DOHH2 (cell line): Measurements from ENCODE around the gene TF.

ENCODE experiments used
- H3F3A ChIP-seq: fragments of 200-600 bp; sonication (generic), shearing (Covaris generic); 2 replicates; pipeline ENCODE4 v1.6.0; 2016; ENCODE audit warnings: antibody characterized with exemption, mild to moderate bottlenecking; ENCODE audit not compliant: control insufficient read depth, insufficient read depth
- H3K27ac ChIP-seq: fragments of 200-600 bp; sonication (generic); 2 replicates; pipeline ENCODE4 v1.5.1; 2014; ENCODE audit warnings: low read depth, mild to moderate bottlenecking, low read length, moderate library complexity
- H3K27me3 ChIP-seq: fragments of 200-600 bp; sonication (generic); 2 replicates; pipeline ENCODE4 v1.6.1; 2014; ENCODE audit warnings: mild to moderate bottlenecking, low read length, mixed read lengths; ENCODE audit not compliant: control insufficient read depth
- H3K36me3 ChIP-seq: fragments of 200-600 bp; sonication (generic); 2 replicates; pipeline ENCODE4 v1.6.1; 2014; ENCODE audit warnings: mild to moderate bottlenecking, low read length, moderate library complexity, mixed read lengths; ENCODE audit not compliant: control insufficient read depth
- H3K4me1 ChIP-seq: fragments of 200-600 bp; sonication (generic); 2 replicates; pipeline ENCODE4 v1.6.1; 2014; ENCODE audit warnings: mild to moderate bottlenecking, low read length, mixed read lengths; ENCODE audit not compliant: control insufficient read depth
- H3K4me2 ChIP-seq: fragments of 200-600 bp; sonication (generic); 2 replicates; pipeline ENCODE4 v1.6.0; 2014; ENCODE audit warnings: mild to moderate bottlenecking, low read length, moderate library complexity
- H3K4me3 ChIP-seq: fragments of 200-600 bp; sonication (generic); 2 replicates; pipeline ENCODE4 v1.5.1; 2014; ENCODE audit warnings: mild to moderate bottlenecking, low read length, mixed read lengths
- H3K79me2 ChIP-seq: fragments of 200-600 bp; sonication (generic); 2 replicates; pipeline ENCODE4 v1.6.1; 2014; ENCODE audit warnings: mild to moderate bottlenecking, low read length, mixed read lengths; ENCODE audit not compliant: control insufficient read depth
- H3K9me2 ChIP-seq: fragments of 200-600 bp; sonication (generic); replicated peaks from 2 replicates; pipeline ENCODE4 v1.6.1; 2014; ENCODE audit warnings: mild to moderate bottlenecking, low read length, mixed read lengths; ENCODE audit not compliant: control insufficient read depth
- H3K9me3 ChIP-seq: fragments of 200-600 bp; sonication (generic); 2 replicates; pipeline ENCODE4 v1.6.1; 2014; ENCODE audit warnings: antibody characterized with exemption, low read length, mixed read lengths; ENCODE audit not compliant: control insufficient read depth, insufficient read depth
- H4K20me1 ChIP-seq: fragments of 200-600 bp; sonication (generic); 2 replicates; pipeline ENCODE4 v1.6.0; 2014; ENCODE audit warnings: low read depth, mild to moderate bottlenecking, antibody characterized with exemption, low read length, moderate library complexity; ENCODE audit not compliant: control insufficient read depth, insufficient read depth
- CTCF ChIP-seq: fragments of 200-600 bp; sonication (generic); IDR thresholded peaks from one replicate; pipeline ENCODE4 v1.5.1; 2014; ENCODE audit warnings: antibody characterized with exemption, mild to moderate bottlenecking, low read depth, low read length; ENCODE audit not compliant: poor library complexity, severe bottlenecking
- EZH2phosphoT487 ChIP-seq: fragments of 200-600 bp; sonication (generic); IDR thresholded peaks from 2 replicates; pipeline ENCODE4 v1.6.1; 2017; ENCODE audit warnings: borderline replicate concordance, mild to moderate bottlenecking, antibody characterized with exemption, low read length, moderate library complexity, mixed read lengths

The TF gene

GRCh38 chr3:133712017-133712416 lies 34.2 kb upstream of the TF start:
- TF ChIP-seq EZH2phosphoT487 (no peak), CTCF (no peak)
- H3K36me3 ChIP-seq = no peaks in the 10 kb centered on the region
- no peaks in the 10 kb centered on the region for H3K9me3 ChIP-seq
- no peaks in the 10 kb centered on the region for H3F3A ChIP-seq
- H3K4me3 ChIP-seq = no peak overlapping the region
- H3K27me3 ChIP-seq = peaks cover 19% of the 10 kb centered on the region
- no peaks in the 10 kb centered on the region for H3K9me2 ChIP-seq
- H3K4me1 ChIP-seq = no peaks in the 10 kb centered on the region
- H3K79me2 ChIP-seq = no peaks in the 10 kb centered on the region
- no peak overlapping the region for H3K4me2 ChIP-seq
- no peaks in the 10 kb centered on the region for H4K20me1 ChIP-seq
- H3K27ac ChIP-seq = no peak overlapping the region

- no peaks in the 10 kb centered on the region for H3F3A ChIP-seq
- no peaks in the 10 kb centered on the region for H3K36me3 ChIP-seq
- H3K9me2 ChIP-seq = no peaks in the 10 kb centered on the region
- peaks cover 13% of the 10 kb centered on the region; the same call in 1 of the 2 replicates for H3K27me3 ChIP-seq
- no peaks in the 10 kb centered on the region for H3K9me3 ChIP-seq
- TF ChIP-seq EZH2phosphoT487 (no peak), CTCF (no peak)
- H3K4me2 ChIP-seq = no peak overlapping the region
- no peaks in the 10 kb centered on the region for H3K79me2 ChIP-seq
- no peak overlapping the region for H3K4me3 ChIP-seq
- no peaks in the 10 kb centered on the region for H3K4me1 ChIP-seq
- H3K27ac ChIP-seq = no peak overlapping the region
- no peaks in the 10 kb centered on the region for H4K20me1 ChIP-seq
Observed at GRCh38 chr3:133713347-133713746, 32.8 kb upstream of the TF start.

GRCh38 chr3:133717424-133717823 lies 28.8 kb upstream of the TF start:
- TF ChIP-seq CTCF (no peak), EZH2phosphoT487 (no peak)
- H3K9me3 ChIP-seq = peaks cover 4% of the 10 kb centered on the region; the same call in 1 of the 2 replicates
- no peak overlapping the region for H3K27ac ChIP-seq
- H3K36me3 ChIP-seq = no peaks in the 10 kb centered on the region
- no peaks in the 10 kb centered on the region for H3K79me2 ChIP-seq
- H3K4me1 ChIP-seq = peaks cover 8% of the 10 kb centered on the region
- no peaks in the 10 kb centered on the region for H3K9me2 ChIP-seq
- H3K27me3 ChIP-seq = 0 out of 2 replicates have a peak, but pooled peaks cover 3% of the 10 kb centered on the region
- no peaks in the 10 kb centered on the region for H4K20me1 ChIP-seq
- H3K4me2 ChIP-seq = no peak overlapping the region
- H3F3A ChIP-seq = no peaks in the 10 kb centered on the region
- H3K4me3 ChIP-seq = no peak overlapping the region
